A549 (cell line): ENCODE results near the gene CCL24. TPM values are rescaled to one million over a fixed set of nuclear protein-coding genes. Genes with fewer than 3 reads are reported as not detected.

Source experiments
- ATAC-seq, 2 experiments: fragments of 200-7000 bp in 1 of 2; fragments of >200 bp in 1 of 2; cut with Nextera tagmentation in 1 of 2; cut with Tn5 transposase in 1 of 2; 3 replicates each; pipeline versions ENCODE4 v1.8.0 to v1.9.1; 2018 to 2020; ENCODE audit warnings: mild to moderate bottlenecking in 1 of 2, moderate library complexity in 1 of 2
- CTCF ChIA-PET: fragments of 300-600 bp; sonication (Branson Sonifier 250); formaldehyde crosslinking; extraction: SDS; loops from one replicate; lab custom pipeline; 2021; ENCODE audit warnings: antibody characterized with exemption, inconsistent platforms; lab: Yijun Ruan, JAX
- POLR2A ChIA-PET: fragments of 350-600 bp; formaldehyde crosslinking; extraction: SDS; loops from one replicate; lab custom pipeline; 2021; ENCODE audit warnings: antibody characterized with exemption, inconsistent platforms; lab: Yijun Ruan, JAX
- DNase-seq, 2 experiments: peaks; one replicate each; pipeline versions ENCODE4 v3.0.0 to v3.0.0-alpha.2; 2011 to 2016; ENCODE audit warnings: low read depth in 1 of 2, low spot score in 1 of 2
- FAIRE-seq: peaks from 2 replicates; lab custom pipeline; 2011; peaks lifted over from hg19 to GRCh38; lab: Jason Lieb, UNC
- H3K27ac ChIP-seq, 2 experiments: fragments of >200 bp; sonication (Bioruptor Twin); formaldehyde crosslinking; 3 replicates each; pipeline ENCODE4 v1.5.1; 2016 to 2017
- H3K4me1 ChIP-seq: fragments of >200 bp; sonication (Bioruptor Twin); formaldehyde crosslinking; 3 replicates; pipeline ENCODE4 v1.6.1; 2016
- H3K4me2 ChIP-seq: fragments of >200 bp; sonication (Bioruptor Twin); formaldehyde crosslinking; 3 replicates; pipeline ENCODE4 v1.6.1; 2016
- H3K4me3 ChIP-seq: fragments of >200 bp; sonication (Bioruptor Twin); formaldehyde crosslinking; 3 replicates; pipeline ENCODE4 v1.5.1; 2016
- H3K9me3 ChIP-seq: fragments of >200 bp; sonication (Bioruptor Twin); formaldehyde crosslinking; 3 replicates; pipeline ENCODE4 v1.6.1; 2016
- BHLHE40 ChIP-seq: IDR thresholded peaks from 2 replicates; pipeline ENCODE4 v1.6.1; 2012; ENCODE audit warnings: low read depth, low read length, inconsistent platforms
- CEBPB ChIP-seq, 2 experiments: fragments of >200 bp in 1 of 2; sonication (Bioruptor Twin) in 1 of 2; formaldehyde crosslinking in 1 of 2; IDR thresholded peaks; 2 replicates each; pipeline ENCODE4 v1.6.1; 2012 to 2016
- CHD4 ChIP-seq: fragments of 200-600 bp; sonication (generic); IDR thresholded peaks from 2 replicates; pipeline ENCODE4 v1.6.1; 2016; ENCODE audit warnings: antibody characterized with exemption, mild to moderate bottlenecking, borderline replicate concordance
- EHF ChIP-seq: fragments of 250-450 bp; sonication (Bioruptor Pico); IDR thresholded peaks from 2 replicates; pipeline ENCODE4 v1.5.0; 2020; ENCODE audit warnings: mild to moderate bottlenecking
- EHMT2 ChIP-seq: fragments of 200-600 bp; sonication (generic); IDR thresholded peaks from 2 replicates; pipeline ENCODE4 v1.6.1; 2016; ENCODE audit warnings: antibody characterized with exemption, low read depth, mild to moderate bottlenecking, moderate library complexity
- HOXA7 ChIP-seq: fragments of 250-450 bp; sonication (Bioruptor Pico); IDR thresholded peaks from 2 replicates; pipeline ENCODE4 v1.5.0; 2020; ENCODE audit warnings: mild to moderate bottlenecking, moderate library complexity
- HOXB5 ChIP-seq: fragments of 250-450 bp; sonication (Bioruptor Pico); IDR thresholded peaks from 2 replicates; pipeline ENCODE4 v1.5.0; 2020; ENCODE audit warnings: mild to moderate bottlenecking, moderate library complexity
- KDM5A ChIP-seq: fragments of 200-600 bp; sonication (generic); IDR thresholded peaks from 2 replicates; pipeline ENCODE4 v1.6.1; 2016; ENCODE audit warnings: antibody characterized with exemption, mild to moderate bottlenecking
- MAX ChIP-seq: IDR thresholded peaks from 2 replicates; pipeline ENCODE4 v1.6.1; 2012
- MYC ChIP-seq: IDR thresholded peaks from 2 replicates; pipeline ENCODE4 v1.6.1; 2012; ENCODE audit warnings: mild to moderate bottlenecking, inconsistent platforms, low read length, improper control_type of control experiment, borderline replicate concordance
- NFE2L2 ChIP-seq: fragments of 150-350 bp; conservative IDR thresholded peaks from 2 replicates; pipeline ENCODE4 v1.6.1; 2014; ENCODE audit warnings: low read length
- NPAS2 ChIP-seq: fragments of 250-450 bp; sonication (Bioruptor Pico); IDR thresholded peaks from 2 replicates; pipeline ENCODE4 v1.8.0; 2022; ENCODE audit warnings: mild to moderate bottlenecking, moderate library complexity, borderline replicate concordance
- PHF8 ChIP-seq: fragments of 200-600 bp; sonication (generic); IDR thresholded peaks from 2 replicates; pipeline ENCODE4 v1.6.1; 2016; ENCODE audit warnings: low read depth, mild to moderate bottlenecking, antibody characterized with exemption, moderate library complexity, borderline replicate concordance
- REST ChIP-seq: fragments of 200-600 bp; sonication (generic); IDR thresholded peaks from 2 replicates; pipeline ENCODE4 v1.6.1; 2016; ENCODE audit warnings: antibody characterized with exemption, mild to moderate bottlenecking, moderate library complexity
- RFX5 ChIP-seq: fragments of 450-650 bp; IDR thresholded peaks from 2 replicates; pipeline ENCODE4 v1.7.1; 2014; ENCODE audit warnings: antibody characterized with exemption, mild to moderate bottlenecking, moderate library complexity
- RNF2 ChIP-seq: fragments of 200-600 bp; sonication (generic); IDR thresholded peaks from 2 replicates; pipeline ENCODE4 v1.6.1; 2016; ENCODE audit warnings: low read depth, mild to moderate bottlenecking, antibody characterized with exemption, moderate library complexity, borderline replicate concordance
- SREBF2 ChIP-seq: fragments of 450-650 bp; IDR thresholded peaks from 2 replicates; pipeline ENCODE4 v1.6.1; 2014; ENCODE audit warnings: mild to moderate bottlenecking, moderate library complexity
- TP53 ChIP-seq: fragments of 250-450 bp; sonication (Bioruptor Pico); IDR thresholded peaks from 2 replicates; pipeline ENCODE4 v1.5.0; 2021; ENCODE audit warnings: mild to moderate bottlenecking, moderate library complexity
- ZC3H11A ChIP-seq: fragments of 450-650 bp; IDR thresholded peaks from 2 replicates; pipeline ENCODE4 v1.6.1; 2014; ENCODE audit warnings: antibody characterized with exemption, mild to moderate bottlenecking
- ZFP36 ChIP-seq: fragments of 450-650 bp; IDR thresholded peaks from 2 replicates; pipeline ENCODE4 v1.6.1; 2014; ENCODE audit warnings: borderline replicate concordance; ENCODE audit not compliant: partially characterized antibody
- ZNF302 ChIP-seq: fragments of 250-450 bp; sonication (Bioruptor Pico); IDR thresholded peaks from 2 replicates; pipeline ENCODE4 v1.9.0; 2021; ENCODE audit warnings: inconsistent platforms, mild to moderate bottlenecking, moderate library complexity
- WGBS: methylation state at CpG from one replicate; pipeline ENCODE4 v1.1.6; 2017; ENCODE audit errors: missing lambda C conversion rate; 5-methylcytosine and 5-hydroxymethylcytosine counted together
- polyA plus RNA-seq, 4 experiments: library from polyadenylated mRNA; depleted of rRNA in 3 of 4; stranded (reverse); fragments of >200 nt; fragmentation: RNase III in 1 of 4; extraction: RNeasy Plus Mini Kit Qiagen cat#74134 plus additional on column Dnase treatment in 1 of 4; gene quantifications; 2 replicates in 3 of 4; 3 replicates in 1 of 4; pipeline ENCODE4 v1.2.3, GENCODE V29; 2011 to 2017

The CCL24 gene
- polyA plus RNA-seq, 2 of the 4 experiments (the other 2 are of a cell fraction): 0.14 TPM; not detected in 1

- 69% methylated on average over 5 of the region's 5 CpGs for WGBS
- CTCF ChIA-PET: interaction anchor here (1.6 to 3.0 kb wide), 2 partner anchors 10 to 12 kb away, joined by 5 to 13 read pairs; no protein-coding TSS in a partner anchor
- FAIRE-seq: no peak
Observed at GRCh38 chr7:75854233-75854632, 40.6 kb upstream of the CCL24 start.

GRCh38 chr7:75850235-75850634 is 36.6 kb upstream of the CCL24 start:
- DNase-seq (no peak), ATAC-seq (no peak), FAIRE-seq (no peak)
- 75% methylated on average over 4 of the region's 4 CpGs for WGBS
- Histone ChIP-seq H3K4me1 (no peaks in the 10 kb centered on the region), H3K4me2 (no peak overlapping the region), H3K27ac (no peak overlapping the region), H3K9me3 (no peaks in the 10 kb centered on the region), H3K4me3 (no peak overlapping the region)
- CTCF ChIA-PET: no interaction called here
- POLR2A ChIA-PET: no interaction called here
- no peak for TF ChIP-seq ZFP36
- TF ChIP-seq EHF (CRISPR knock-in tag): no peak
- TF ChIP-seq KDM5A: no peak
- no peak for TF ChIP-seq SREBF2
- TF ChIP-seq ZC3H11A: no peak
- TF ChIP-seq RFX5: no peak
- TF ChIP-seq BHLHE40: no peak
- no peak for TF ChIP-seq HOXA7 (CRISPR knock-in tag)
- no peak for TF ChIP-seq REST
- TF ChIP-seq TP53: no peak
- no peak for TF ChIP-seq EHMT2
- TF ChIP-seq NPAS2 (CRISPR knock-in tag): no peak

More at GRCh38 chr7:75854233-75854632, 40.6 kb upstream of the CCL24 start:
- TF ChIP-seq SREBF2 (no peak), MAX (no peak), NFE2L2 (no peak), CEBPB (IDR thresholded peaks at IDR 0.05) (no peak)
- no peaks in the 10 kb centered on the region for H3K9me3 ChIP-seq
- POLR2A ChIA-PET: interaction anchor here (0.6 kb wide), 1 partner anchor 44 kb away, joined by 3 read pairs; no protein-coding TSS in a partner anchor
- no peak overlapping the region for H3K27ac ChIP-seq
- H3K4me3 ChIP-seq: no peak overlapping the region
- DNase-seq: no peak
- ATAC-seq: peak in 1 of 2 experiments; percentile 23; a peak in 2 of 6 replicates
- no peak overlapping the region for H3K4me2 ChIP-seq
- no peaks in the 10 kb centered on the region for H3K4me1 ChIP-seq

GRCh38 chr7:75849573-75849972 is 36.0 kb upstream of the CCL24 start:
- Histone ChIP-seq H3K9me3 (no peaks in the 10 kb centered on the region), H3K4me3 (no peak overlapping the region), H3K4me2 (no peak overlapping the region), H3K4me1 (no peaks in the 10 kb centered on the region), H3K27ac (no peak overlapping the region)
- TF ChIP-seq HOXB5 (CRISPR knock-in tag) (no peak), ZNF302 (CRISPR knock-in tag) (no peak), RNF2 (no peak), CHD4 (no peak), SREBF2 (no peak), MYC (no peak), PHF8 (no peak)
- WGBS: 59% methylated on average over 3 of the region's 3 CpGs
- ChIA-PET CTCF (interaction anchor here (0.5 to 2.0 kb wide), 2 partner anchors 16 to 173 kb away, joined by 3 to 6 read pairs; no protein-coding TSS in a partner anchor), POLR2A (no interaction called here)
- DNase-seq (no peak), ATAC-seq (peak in 1 of 2 experiments; percentile 19; a peak in 1 of 6 replicates), FAIRE-seq (no peak)
